ENCODE data around the gene THRB.

The THRB gene

GRCh38 chr3:24154013-24154695 is 340.5 kb downstream of the THRB start:
- DNase-seq: no peak

GRCh38 chr3:24151594-24151993 is 343.1 kb downstream of the THRB start:
- no peak for DNase-seq

GRCh38 chr3:24149032-24149431 is 345.6 kb downstream of the THRB start:
- no peak for DNase-seq

- DNase-seq: no peak
These were observed 348.4 kb downstream of the THRB start for GRCh38 chr3:24145981-24146822.

GRCh38 chr3:24145481-24145880 is 349.2 kb downstream of the THRB start:
- DNase-seq: no peak

- no peak for DNase-seq
These were observed 352.5 kb downstream of the THRB start for GRCh38 chr3:24142127-24142526.

- DNase-seq: no peak
These were observed 353.1 kb downstream of the THRB start for GRCh38 chr3:24141548-24141947.

GRCh38 chr3:24139463-24140412 is 354.9 kb downstream of the THRB start:
- no peak for DNase-seq

GRCh38 chr3:24138876-24139256 is 355.8 kb downstream of the THRB start:
- no peak for DNase-seq

- no peak for DNase-seq
These were observed 356.4 kb downstream of the THRB start for GRCh38 chr3:24137958-24138875.

GRCh38 chr3:24137334-24137733 is 357.3 kb downstream of the THRB start:
- no peak for DNase-seq

GRCh38 chr3:24136624-24137310 is 357.9 kb downstream of the THRB start:
- DNase-seq: no peak

GRCh38 chr3:24135280-24135679 is 359.4 kb downstream of the THRB start:
- no peak for DNase-seq

- no peak for DNase-seq
These were observed 360.7 kb downstream of the THRB start for GRCh38 chr3:24133942-24134341.

GRCh38 chr3:24133436-24133835 is 361.2 kb downstream of the THRB start:
- no peak for DNase-seq

- DNase-seq: peak in 21 of 56 donors; percentile 1 to 69 (median 22)
These were observed 365.1 kb downstream of the THRB start for GRCh38 chr3:24129549-24129948.

- DNase-seq: no peak
These were observed 366.2 kb downstream of the THRB start for GRCh38 chr3:24128199-24129005.

GRCh38 chr3:24123596-24123995 is 371.1 kb downstream of the THRB start:
- no peak for DNase-seq

GRCh38 chr3:24120434-24120833 is 374.2 kb downstream of the THRB start:
- no peak for DNase-seq

Measured in nucleus accumbens (tissue), 56 donors.